ENCODE measurements around the gene TVP23A.

- TF ChIP-seq MAX (IDR thresholded peaks at IDR 0.05; ENCODE audit: low read depth, low read length) (no peak), CTCF (IDR thresholded peaks at IDR 0.05; ENCODE audit: low read depth, low read length) (no peak)
These were observed 22.1 kb upstream of the TVP23A start for GRCh38 chr16:10840703-10841102.

Measured in NB4 (cell line).